HEK293 (cell line): Measurements from ENCODE around the gene SPINDOC.

Experiments used
- CTCF ChIA-PET: fragments of 350-600 bp; formaldehyde crosslinking; extraction: SDS; loops from one replicate; lab custom pipeline; 2021; ENCODE audit warnings: antibody characterized with exemption; lab: Yijun Ruan, JAX
- POLR2A ChIA-PET: fragments of 300-600 bp; formaldehyde crosslinking; extraction: SDS; loops from one replicate; lab custom pipeline; 2020; ENCODE audit warnings: antibody characterized with exemption, inconsistent platforms; lab: Yijun Ruan, JAX
- H3K27ac ChIP-seq: fragments of 200-500 bp; sonication (Bioruptor generic); 2 replicates; pipeline ENCODE4 v1.5.1; 2014; ENCODE audit warnings: low read depth, low read length, control low read depth, inconsistent platforms; ENCODE audit errors: extremely low read depth
- H3K36me3 ChIP-seq, 2 experiments: fragments of 200-500 bp in 1 of 2; sonication (Bioruptor generic) in 1 of 2; 1 replicate in 1 of 2; 2 replicates in 1 of 2; pipeline ENCODE4 v1.5.1; 2014 to 2017; ENCODE audit warnings: inconsistent platforms in 2 of 2, low read length in 2 of 2; ENCODE audit not compliant: control insufficient read depth in 2 of 2, insufficient read depth in 1 of 2
- H3K4me1 ChIP-seq: fragments of 200-500 bp; sonication (Bioruptor generic); 2 replicates; pipeline ENCODE4 v1.5.1; 2014; ENCODE audit warnings: mild to moderate bottlenecking, low read length, inconsistent platforms; ENCODE audit not compliant: control insufficient read depth, insufficient read depth
- H3K4me3 ChIP-seq: 2 replicates; pipeline ENCODE4 v1.5.1; 2011; ENCODE audit warnings: low read depth, mild to moderate bottlenecking, control low read depth, low read length, moderate library complexity
- H3K9me3 ChIP-seq: fragments of 200-500 bp; sonication (Bioruptor generic); 2 replicates; pipeline ENCODE4 v1.5.1; 2014; ENCODE audit warnings: low read depth, low read length, inconsistent platforms; ENCODE audit not compliant: control insufficient read depth, insufficient read depth
- EGR2 ChIP-seq: fragments of 450-650 bp; formaldehyde crosslinking; IDR thresholded peaks from 2 replicates; pipeline ENCODE4 v1.5.1; 2016; ENCODE audit warnings: low read depth, missing biosample characterization, missing genetic modification characterization
- GLIS2 ChIP-seq: fragments of 450-650 bp; formaldehyde crosslinking; IDR thresholded peaks from 2 replicates; pipeline ENCODE4 v1.5.1; 2016; ENCODE audit warnings: missing biosample characterization, missing genetic modification characterization
- HOXA7 ChIP-seq: sonication (generic); formaldehyde crosslinking; IDR thresholded peaks from 2 replicates; pipeline ENCODE4 v1.8.1; 2022; ENCODE audit warnings: missing genetic modification reagents, borderline replicate concordance
- KLF7 ChIP-seq: fragments of 450-650 bp; formaldehyde crosslinking; IDR thresholded peaks from 2 replicates; pipeline ENCODE4 v1.5.1; 2016; ENCODE audit warnings: missing biosample characterization, missing genetic modification characterization, borderline replicate concordance
- SP7 ChIP-seq: fragments of 450-650 bp; formaldehyde crosslinking; IDR thresholded peaks from 2 replicates; pipeline ENCODE4 v1.5.1; 2016; ENCODE audit warnings: missing biosample characterization, missing genetic modification characterization
- ZFHX2 ChIP-seq: fragments of 450-650 bp; formaldehyde crosslinking; conservative IDR thresholded peaks from 2 replicates; pipeline ENCODE4 v1.5.1; 2016; ENCODE audit warnings: missing biosample characterization, missing genetic modification characterization
- ZNF24 ChIP-seq: fragments of 450-650 bp; formaldehyde crosslinking; IDR thresholded peaks from 2 replicates; pipeline ENCODE4 v1.5.1; 2016; ENCODE audit warnings: missing biosample characterization, missing genetic modification characterization
- ZNF404 ChIP-seq: fragments of 450-650 bp; formaldehyde crosslinking; IDR thresholded peaks from 2 replicates; pipeline ENCODE4 v1.5.1; 2017; ENCODE audit warnings: missing biosample characterization, missing genetic modification characterization
- ZNF426 ChIP-seq: fragments of 450-650 bp; formaldehyde crosslinking; IDR thresholded peaks from 2 replicates; pipeline ENCODE4 v1.5.1; 2017; ENCODE audit warnings: missing biosample characterization, missing genetic modification characterization, mild to moderate bottlenecking, inconsistent platforms, moderate library complexity
- ZNF521 ChIP-seq: fragments of 450-650 bp; formaldehyde crosslinking; IDR thresholded peaks from 2 replicates; pipeline ENCODE4 v1.5.1; 2017; ENCODE audit warnings: missing biosample characterization, mild to moderate bottlenecking, missing genetic modification characterization
- ZNF530 ChIP-seq: fragments of 450-650 bp; formaldehyde crosslinking; IDR thresholded peaks from 2 replicates; pipeline ENCODE4 v1.5.1; 2016; ENCODE audit warnings: low read depth, missing biosample characterization, missing genetic modification characterization
- ZNF544 ChIP-seq: fragments of 450-650 bp; formaldehyde crosslinking; IDR thresholded peaks from 2 replicates; pipeline ENCODE4 v1.5.0; 2017; ENCODE audit warnings: missing biosample characterization, missing genetic modification characterization
- ZNF654 ChIP-seq: fragments of 450-650 bp; formaldehyde crosslinking; IDR thresholded peaks from 2 replicates; pipeline ENCODE4 v1.5.1; 2016; ENCODE audit warnings: low read depth, missing biosample characterization, missing genetic modification characterization
- ZSCAN30 ChIP-seq: fragments of 450-650 bp; IDR thresholded peaks from 2 replicates; pipeline ENCODE4 v1.5.1; 2018; ENCODE audit warnings: missing biosample characterization, mild to moderate bottlenecking, missing genetic modification characterization, moderate library complexity
- TF ChIP-seq, protein P1 (sequence below): fragments of 450-650 bp; formaldehyde crosslinking; IDR thresholded peaks from 2 replicates; pipeline ENCODE4 v1.5.1; 2016; ENCODE audit warnings: missing biosample characterization, missing genetic modification characterization, borderline replicate concordance
- TF ChIP-seq, protein P2 (sequence below): fragments of 450-650 bp; formaldehyde crosslinking; conservative IDR thresholded peaks from 2 replicates; pipeline ENCODE4 v1.5.1; 2016; ENCODE audit warnings: low read depth, missing biosample characterization, missing genetic modification characterization
- TF ChIP-seq, protein P3 (sequence below): fragments of 450-650 bp; formaldehyde crosslinking; IDR thresholded peaks from 2 replicates; pipeline ENCODE4 v1.5.1; 2016; ENCODE audit warnings: missing biosample characterization, missing genetic modification characterization

The SPINDOC gene

DNA sequence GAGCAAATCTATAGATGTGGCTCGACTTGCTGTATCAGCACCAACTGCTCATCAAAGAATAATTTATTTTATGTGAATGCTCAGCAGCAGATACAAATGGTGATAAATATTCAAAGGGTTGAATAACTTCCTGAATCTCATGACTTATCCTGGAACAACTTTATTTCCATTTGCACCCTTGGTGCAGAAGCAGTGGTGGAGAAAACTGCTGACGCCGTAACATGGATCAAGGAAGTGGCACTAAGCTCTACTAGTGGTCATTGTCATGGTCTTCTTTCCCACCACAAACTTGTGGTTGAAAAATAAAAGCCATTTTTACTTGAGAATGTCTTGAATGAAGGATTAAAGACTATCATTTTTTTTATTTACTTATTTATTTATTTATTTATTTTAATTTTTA lies 40.2 kb downstream of the SPINDOC start (continued):
- TF ChIP-seq, protein P1, sequence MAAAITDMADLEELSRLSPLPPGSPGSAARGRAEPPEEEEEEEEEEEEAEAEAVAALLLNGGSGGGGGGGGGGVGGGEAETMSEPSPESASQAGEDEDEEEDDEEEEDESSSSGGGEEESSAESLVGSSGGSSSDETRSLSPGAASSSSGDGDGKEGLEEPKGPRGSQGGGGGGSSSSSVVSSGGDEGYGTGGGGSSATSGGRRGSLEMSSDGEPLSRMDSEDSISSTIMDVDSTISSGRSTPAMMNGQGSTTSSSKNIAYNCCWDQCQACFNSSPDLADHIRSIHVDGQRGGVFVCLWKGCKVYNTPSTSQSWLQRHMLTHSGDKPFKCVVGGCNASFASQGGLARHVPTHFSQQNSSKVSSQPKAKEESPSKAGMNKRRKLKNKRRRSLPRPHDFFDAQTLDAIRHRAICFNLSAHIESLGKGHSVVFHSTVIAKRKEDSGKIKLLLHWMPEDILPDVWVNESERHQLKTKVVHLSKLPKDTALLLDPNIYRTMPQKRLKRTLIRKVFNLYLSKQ (tag by site-specific recombination), result no peak
- no peak for TF ChIP-seq EGR2 (tag by site-specific recombination)
- no peak for TF ChIP-seq HOXA7
- TF ChIP-seq SP7, result no peak
- TF ChIP-seq, protein P2, sequence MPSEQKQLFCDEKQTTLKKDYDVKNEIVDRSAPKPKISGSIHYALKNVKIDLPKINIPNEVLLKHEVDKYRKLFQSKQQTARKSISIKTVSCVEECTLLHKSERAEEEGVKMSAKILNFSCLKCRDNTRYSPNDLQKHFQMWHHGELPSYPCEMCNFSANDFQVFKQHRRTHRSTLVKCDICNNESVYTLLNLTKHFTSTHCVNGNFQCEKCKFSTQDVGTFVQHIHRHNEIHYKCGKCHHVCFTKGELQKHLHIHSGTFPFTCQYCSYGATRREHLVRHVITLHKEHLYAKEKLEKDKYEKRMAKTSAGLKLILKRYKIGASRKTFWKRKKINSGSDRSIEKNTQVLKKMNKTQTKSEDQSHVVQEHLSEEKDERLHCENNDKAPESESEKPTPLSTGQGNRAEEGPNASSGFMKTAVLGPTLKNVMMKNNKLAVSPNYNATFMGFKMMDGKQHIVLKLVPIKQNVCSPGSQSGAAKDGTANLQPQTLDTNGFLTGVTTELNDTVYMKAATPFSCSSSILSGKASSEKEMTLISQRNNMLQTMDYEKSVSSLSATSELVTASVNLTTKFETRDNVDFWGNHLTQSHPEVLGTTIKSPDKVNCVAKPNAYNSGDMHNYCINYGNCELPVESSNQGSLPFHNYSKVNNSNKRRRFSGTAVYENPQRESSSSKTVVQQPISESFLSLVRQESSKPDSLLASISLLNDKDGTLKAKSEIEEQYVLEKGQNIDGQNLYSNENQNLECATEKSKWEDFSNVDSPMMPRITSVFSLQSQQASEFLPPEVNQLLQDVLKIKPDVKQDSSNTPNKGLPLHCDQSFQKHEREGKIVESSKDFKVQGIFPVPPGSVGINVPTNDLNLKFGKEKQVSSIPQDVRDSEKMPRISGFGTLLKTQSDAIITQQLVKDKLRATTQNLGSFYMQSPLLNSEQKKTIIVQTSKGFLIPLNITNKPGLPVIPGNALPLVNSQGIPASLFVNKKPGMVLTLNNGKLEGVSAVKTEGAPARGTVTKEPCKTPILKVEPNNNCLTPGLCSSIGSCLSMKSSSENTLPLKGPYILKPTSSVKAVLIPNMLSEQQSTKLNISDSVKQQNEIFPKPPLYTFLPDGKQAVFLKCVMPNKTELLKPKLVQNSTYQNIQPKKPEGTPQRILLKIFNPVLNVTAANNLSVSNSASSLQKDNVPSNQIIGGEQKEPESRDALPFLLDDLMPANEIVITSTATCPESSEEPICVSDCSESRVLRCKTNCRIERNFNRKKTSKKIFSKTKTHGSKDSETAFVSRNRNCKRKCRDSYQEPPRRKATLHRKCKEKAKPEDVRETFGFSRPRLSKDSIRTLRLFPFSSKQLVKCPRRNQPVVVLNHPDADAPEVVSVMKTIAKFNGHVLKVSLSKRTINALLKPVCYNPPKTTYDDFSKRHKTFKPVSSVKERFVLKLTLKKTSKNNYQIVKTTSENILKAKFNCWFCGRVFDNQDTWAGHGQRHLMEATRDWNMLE (tag by site-specific recombination), result no peak
- TF ChIP-seq ZNF654 (tag by site-specific recombination), result no peak
- TF ChIP-seq ZNF530 (tag by site-specific recombination), result no peak

DNA sequence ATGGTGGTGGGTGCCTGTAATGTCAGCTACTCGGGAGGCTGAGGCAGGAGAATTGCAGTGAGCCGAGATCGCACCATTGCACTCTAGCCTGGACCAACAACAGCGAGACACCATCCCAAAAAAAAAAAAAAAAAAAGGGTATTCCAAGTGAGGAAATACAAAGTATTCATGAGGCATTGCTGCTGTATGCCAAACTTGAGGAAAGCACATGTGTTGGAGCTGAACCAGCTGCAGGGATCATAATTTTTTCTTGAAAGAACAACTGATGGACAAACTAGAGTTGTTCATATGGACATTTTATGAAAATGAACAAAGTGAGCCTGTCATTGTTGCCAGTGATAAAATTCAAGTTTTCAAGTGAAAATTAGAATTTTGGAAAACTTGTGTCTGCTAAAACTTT lies 41.4 kb downstream of the SPINDOC start:
- TF ChIP-seq KLF7 (tag by site-specific recombination), result no peak
- TF ChIP-seq, protein P1 (tag by site-specific recombination), result no peak
- TF ChIP-seq, protein P3, sequence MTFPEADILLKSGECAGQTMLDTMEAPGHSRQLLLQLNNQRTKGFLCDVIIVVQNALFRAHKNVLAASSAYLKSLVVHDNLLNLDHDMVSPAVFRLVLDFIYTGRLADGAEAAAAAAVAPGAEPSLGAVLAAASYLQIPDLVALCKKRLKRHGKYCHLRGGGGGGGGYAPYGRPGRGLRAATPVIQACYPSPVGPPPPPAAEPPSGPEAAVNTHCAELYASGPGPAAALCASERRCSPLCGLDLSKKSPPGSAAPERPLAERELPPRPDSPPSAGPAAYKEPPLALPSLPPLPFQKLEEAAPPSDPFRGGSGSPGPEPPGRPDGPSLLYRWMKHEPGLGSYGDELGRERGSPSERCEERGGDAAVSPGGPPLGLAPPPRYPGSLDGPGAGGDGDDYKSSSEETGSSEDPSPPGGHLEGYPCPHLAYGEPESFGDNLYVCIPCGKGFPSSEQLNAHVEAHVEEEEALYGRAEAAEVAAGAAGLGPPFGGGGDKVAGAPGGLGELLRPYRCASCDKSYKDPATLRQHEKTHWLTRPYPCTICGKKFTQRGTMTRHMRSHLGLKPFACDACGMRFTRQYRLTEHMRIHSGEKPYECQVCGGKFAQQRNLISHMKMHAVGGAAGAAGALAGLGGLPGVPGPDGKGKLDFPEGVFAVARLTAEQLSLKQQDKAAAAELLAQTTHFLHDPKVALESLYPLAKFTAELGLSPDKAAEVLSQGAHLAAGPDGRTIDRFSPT (tag by site-specific recombination), result no peak
- no peak for TF ChIP-seq ZNF426
- no peak for TF ChIP-seq ZSCAN30
- TF ChIP-seq ZNF521 (tag by site-specific recombination), result no peak
- no peak for TF ChIP-seq GLIS2 (tag by site-specific recombination)
- TF ChIP-seq ZNF404 (tag by site-specific recombination), result no peak
- TF ChIP-seq ZNF544, result no peak
- TF ChIP-seq ZFHX2 (tag by site-specific recombination), result no peak
- TF ChIP-seq ZNF24, result no peak
- ChIA-PET POLR2A (no interaction called here), CTCF (no interaction called here)
- no peak overlapping the region for H3K27ac ChIP-seq
- no peaks in the 10 kb centered on the region; the same call in 1 of the 2 replicates for H3K4me1 ChIP-seq
- H3K9me3 ChIP-seq, result no peaks in the 10 kb centered on the region
- H3K4me3 ChIP-seq, result no peak overlapping the region
- H3K36me3 ChIP-seq, result no peaks in the 10 kb centered on the region; a peak in 1 of 3 replicates
